ENCODE data around the gene ELAVL3.

Gene ELAVL3

GRCh38 chr19:11401808-11402543 is 78.9 kb downstream of the ELAVL3 start:
- Histone ChIP-seq H3K4me1 (ENCODE audit: control insufficient read depth, insufficient read depth, low read length) (no peaks in the 10 kb centered on the region), H3K27me3 (ENCODE audit: control insufficient read depth, insufficient read depth, low read length) (no peaks in the 10 kb centered on the region), H3K36me3 (ENCODE audit: control insufficient read depth, insufficient read depth, low read length) (no peaks in the 10 kb centered on the region)

More at GRCh38 chr19:11401808-11402543, 78.9 kb downstream of the ELAVL3 start:
- Histone ChIP-seq H3K4me3 (ENCODE audit: low read length) (no peak overlapping the region), H3K27ac (ENCODE audit: low read depth, low read length) (no peak overlapping the region), H3K9ac (ENCODE audit: low read length) (no peak overlapping the region)
